GM19395 (cell line): ENCODE results near the gene PPP1CB.
A peak's percentile ranks its signal among the peaks of the same experiment; 100 is the strongest.
"Not testable (repeated sequence)": the region's sequence is repeated elsewhere in the genome, so short reads cannot be mapped to it uniquely, and the experiment has no call there.

Experiments
- ATAC-seq: cut with Tn5 transposase; IDR thresholded peaks from one replicate; pipeline ENCODE4 v1.9.1; 2021; ENCODE audit warnings: mild to moderate bottlenecking, moderate library complexity; ENCODE audit not compliant: unreplicated experiment

The PPP1CB gene

GRCh38 chr2:28772351-28772750 lies 20.7 kb downstream of the PPP1CB start:
- ATAC-seq = no peak

GRCh38 chr2:28776471-28776870 lies 24.8 kb downstream of the PPP1CB start:
- ATAC-seq = no peak

- no peak for ATAC-seq
Measured at GRCh38 chr2:28778392-28778791, 26.8 kb downstream of the PPP1CB start.

GRCh38 chr2:28779001-28779400 lies 27.4 kb downstream of the PPP1CB start:
- no peak for ATAC-seq

DNA sequence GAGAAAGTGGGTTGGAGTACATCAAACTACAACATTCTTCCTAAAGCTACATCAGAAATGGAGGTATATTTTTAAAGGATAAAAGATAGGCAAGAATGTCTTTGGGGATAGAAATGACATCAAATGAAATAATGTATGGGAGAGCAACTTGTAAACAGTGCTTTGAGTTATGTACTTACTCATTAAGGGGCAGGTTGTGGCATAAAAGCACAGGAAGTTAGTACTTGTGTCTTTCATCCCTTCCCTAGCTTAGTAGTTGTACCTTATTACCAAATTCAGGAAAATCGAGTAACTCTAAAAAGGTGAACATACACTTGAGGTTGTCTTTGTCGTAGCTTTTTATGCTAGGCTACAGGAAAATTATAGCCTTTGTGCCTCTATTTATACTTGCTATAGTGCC lies 28.9 kb downstream of the PPP1CB start:
- ATAC-seq = no peak

GRCh38 chr2:28782423-28782822 lies 30.8 kb downstream of the PPP1CB start:
- no peak for ATAC-seq

DNA sequence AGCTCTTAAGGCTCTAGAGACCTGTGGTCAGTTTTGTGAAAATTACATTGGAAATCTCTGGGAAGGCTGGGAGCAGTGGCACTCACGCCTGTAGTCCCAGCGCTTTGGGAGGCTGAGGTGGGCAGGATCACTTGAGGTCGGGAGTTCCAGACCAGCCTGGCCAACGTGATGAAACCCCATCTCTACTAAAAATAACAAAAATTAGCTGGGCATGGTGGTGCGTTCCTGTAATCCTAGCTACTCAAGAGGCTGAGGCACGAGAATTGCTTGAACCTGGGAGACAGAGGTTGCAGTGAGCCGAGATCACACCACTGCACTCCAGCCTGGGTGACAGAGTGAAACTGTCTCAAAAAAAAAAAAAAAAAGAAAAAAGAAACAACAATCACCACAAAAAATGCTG lies 32.9 kb downstream of the PPP1CB start:
- not testable (repeated sequence) for ATAC-seq

- no peak for ATAC-seq
Measured at GRCh38 chr2:28796620-28797019, 45.0 kb downstream of the PPP1CB start.

DNA sequence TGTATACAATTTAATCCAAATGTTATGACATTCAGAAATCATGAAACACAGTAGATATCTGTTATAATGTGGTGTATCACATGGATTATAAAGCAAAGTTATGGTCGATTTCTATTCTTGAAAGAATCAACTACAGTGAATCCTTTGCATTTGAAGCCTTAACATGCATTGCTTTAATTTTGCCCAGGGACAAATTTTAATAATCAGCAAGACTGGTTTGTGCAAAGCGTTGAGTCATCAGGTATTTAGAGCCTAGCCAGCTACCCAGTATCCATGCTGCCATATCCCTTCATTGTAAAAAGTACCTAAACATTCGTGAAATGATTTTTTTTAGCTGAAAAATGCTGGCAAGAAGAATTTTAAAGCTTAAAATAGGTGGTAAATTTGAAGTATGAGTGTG lies 50.1 kb downstream of the PPP1CB start:
- no peak for ATAC-seq

DNA sequence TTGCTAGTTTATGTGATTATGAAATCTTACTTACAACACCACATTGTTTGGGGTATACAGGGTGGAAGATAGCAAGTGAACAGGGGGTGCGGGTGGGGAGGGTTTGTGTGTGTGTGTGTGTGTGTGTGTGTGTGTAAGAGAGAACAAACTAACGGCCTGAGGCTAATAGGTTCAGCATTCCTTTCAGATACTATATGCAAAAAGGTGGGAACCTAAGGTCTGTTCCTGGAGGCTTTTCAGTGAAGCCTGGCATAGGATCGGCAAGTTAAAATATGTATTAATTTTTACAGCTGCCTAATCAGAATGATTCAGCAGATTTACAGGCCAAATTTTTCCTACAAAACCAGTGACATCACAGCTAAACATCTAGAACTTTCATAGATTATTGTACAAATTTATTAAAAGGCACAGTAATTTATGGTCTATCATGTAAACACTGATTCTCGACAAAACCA lies 51.4 kb downstream of the PPP1CB start:
- no peak for ATAC-seq

DNA sequence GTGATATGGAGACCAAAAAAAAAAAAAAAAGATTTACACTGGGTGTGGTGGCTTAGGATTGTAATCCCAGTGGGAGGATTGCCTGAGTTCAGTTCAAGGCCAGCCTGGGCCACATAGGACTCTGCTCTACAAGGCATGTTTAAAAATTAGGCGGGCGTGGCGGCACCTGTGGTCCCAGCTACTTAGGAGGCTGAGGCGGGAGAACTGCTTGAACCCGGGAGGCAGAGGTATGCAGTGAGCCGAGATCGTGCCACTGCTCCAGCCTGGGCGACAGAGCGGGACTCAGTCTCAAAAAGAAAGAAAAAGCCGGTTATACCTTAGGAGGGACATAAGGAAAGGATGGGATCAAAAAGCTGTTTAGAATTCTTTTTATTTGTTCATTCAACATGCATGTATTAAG lies 58.3 kb downstream of the PPP1CB start:
- ATAC-seq = peak; percentile 19

DNA sequence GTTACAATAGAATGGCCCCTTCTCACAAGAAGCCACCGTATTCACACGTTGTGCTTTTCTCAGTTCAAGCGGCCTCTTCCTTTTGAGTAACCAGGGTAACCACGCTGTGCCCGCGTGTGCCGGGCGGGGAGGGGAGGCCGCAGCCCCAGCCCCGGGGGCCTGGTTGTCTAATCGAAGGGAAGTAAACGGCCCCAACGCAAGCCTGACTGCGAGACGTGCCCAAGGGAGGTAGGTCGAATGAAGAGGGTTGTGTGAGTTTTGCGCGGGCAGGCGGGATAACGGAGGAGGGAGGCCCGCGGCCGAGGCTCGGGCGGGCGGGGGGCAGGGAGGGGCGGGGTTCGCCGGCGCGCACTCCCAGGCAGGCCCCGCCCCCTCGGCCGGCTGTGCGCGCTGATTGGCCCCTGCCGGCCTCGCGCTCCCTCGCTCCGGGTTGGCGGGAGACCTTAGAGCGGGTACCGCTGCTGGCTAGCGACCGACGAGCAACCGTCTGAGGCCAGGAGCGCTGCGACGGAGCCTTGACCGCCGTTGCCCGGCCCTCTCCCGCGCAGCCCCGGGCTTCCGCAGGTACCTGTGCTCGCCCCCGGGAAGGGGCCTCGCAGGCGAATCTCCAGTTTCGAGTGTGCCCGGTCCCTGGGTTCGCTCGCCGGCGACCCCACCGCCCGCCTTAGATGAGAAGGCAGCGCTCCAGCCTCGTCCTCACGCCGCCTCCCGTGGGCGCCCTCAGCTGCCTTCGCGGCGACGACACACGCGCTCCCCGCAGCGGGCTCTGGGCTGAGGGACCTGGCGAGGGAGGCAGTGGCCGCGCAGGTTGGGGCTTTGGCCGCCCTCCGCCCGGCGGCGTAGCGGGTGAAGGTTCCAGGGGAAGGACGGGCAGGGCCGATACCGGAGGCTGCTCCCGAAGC lies 59.0 kb downstream of the PPP1CB start, which contains the start of gene SPDYA:
SPDYA (plus strand) TSS at position 451 of the 902 bp plus-strand sequence. CDS start 5,181 bp downstream, outside the sequence.
- peak; percentile 86 for ATAC-seq

- ATAC-seq = no peak
Measured at GRCh38 chr2:28818053-28818452, 66.4 kb downstream of the PPP1CB start.

DNA sequence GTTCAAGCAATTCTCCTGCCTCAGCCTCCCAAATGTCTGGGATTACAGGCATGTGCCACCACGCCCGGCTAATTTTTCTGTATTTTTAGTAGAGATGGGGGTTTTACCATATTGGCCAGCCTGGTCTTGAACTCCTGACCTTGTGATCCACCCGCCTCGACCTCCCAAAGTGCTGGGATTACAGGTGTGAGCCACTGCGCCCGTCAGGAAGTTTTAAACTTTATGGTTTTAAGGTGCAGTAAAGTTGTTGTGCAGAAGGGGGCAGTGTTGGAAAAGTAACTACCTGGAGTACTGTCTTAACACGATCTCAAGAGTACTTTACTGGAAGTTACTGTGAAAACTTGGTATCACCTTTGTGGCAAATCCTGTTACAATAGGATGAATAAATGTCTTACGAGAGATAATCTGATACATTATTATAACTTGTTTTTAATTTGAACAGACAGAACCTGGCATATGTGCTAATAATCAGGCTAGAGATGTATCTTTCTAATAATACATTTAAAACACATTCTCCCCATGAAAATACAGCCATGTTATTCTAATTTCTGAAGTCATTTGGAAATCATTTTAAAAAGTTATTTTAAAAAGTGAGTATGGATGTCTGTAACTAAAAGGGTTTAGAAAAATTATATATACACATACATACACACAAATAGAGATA lies 69.8 kb downstream of the PPP1CB start:
- ATAC-seq = no peak

GRCh38 chr2:28822036-28822435 lies 70.4 kb downstream of the PPP1CB start:
- no peak for ATAC-seq

- no peak for ATAC-seq
Measured at GRCh38 chr2:28824207-28824606, 72.6 kb downstream of the PPP1CB start.

- no peak for ATAC-seq
Measured at GRCh38 chr2:28824870-28825269, 73.2 kb downstream of the PPP1CB start.

GRCh38 chr2:28828382-28828781 lies 76.8 kb downstream of the PPP1CB start:
- ATAC-seq = no peak

- ATAC-seq = no peak
Measured at GRCh38 chr2:28833740-28834470, 82.3 kb downstream of the PPP1CB start.

- ATAC-seq = no peak
Measured at GRCh38 chr2:28835781-28836180, 84.2 kb downstream of the PPP1CB start.

DNA sequence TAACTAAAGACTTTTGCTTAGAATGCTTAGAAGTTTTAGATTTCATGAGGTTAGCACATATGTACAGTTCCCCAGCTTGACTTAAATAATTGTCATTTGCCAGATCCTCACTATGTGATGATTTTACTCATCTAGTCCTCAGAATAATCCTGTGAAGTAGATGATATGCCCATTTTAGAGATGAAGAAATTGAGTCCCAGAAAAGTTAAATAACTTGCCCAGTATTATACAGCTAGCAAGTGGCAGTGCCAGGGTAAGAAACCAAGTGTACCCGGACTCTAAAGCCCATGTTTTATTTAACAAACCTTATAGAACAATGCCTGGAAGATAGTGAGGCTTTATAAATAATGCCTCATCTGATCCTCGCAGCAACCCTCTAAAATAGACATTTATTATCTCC lies 87.3 kb downstream of the PPP1CB start:
- no peak for ATAC-seq
